Measurements from ENCODE around the gene CLTRN. TPM values are rescaled to one million over a fixed set of nuclear protein-coding genes. Genes with fewer than 3 reads are reported as not detected.

The CLTRN gene
- total RNA-seq, 4 donors from 2014 or later = 0.48 to 0.51 TPM; not detected in 2

DNA sequence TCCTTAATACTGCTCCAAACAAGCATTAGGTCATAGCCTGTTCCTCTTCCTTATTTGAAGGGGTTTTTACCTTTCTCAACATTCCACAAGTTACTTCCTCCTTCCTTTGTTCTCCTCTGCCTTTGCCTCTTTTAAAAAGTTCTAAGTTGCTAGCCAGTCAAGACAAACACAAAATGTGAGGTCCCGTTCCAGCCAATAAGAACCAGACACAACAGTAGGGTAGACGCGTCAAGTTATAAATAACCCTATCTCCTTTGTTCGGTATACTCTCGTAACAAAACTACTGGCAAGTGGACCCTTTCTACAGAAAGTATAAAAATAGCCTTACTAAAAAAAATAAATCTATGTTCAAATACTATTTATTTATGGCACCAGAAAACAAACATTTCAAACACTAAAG lies 57.5 kb downstream of the CLTRN start:
- H3K36me3 ChIP-seq = no peaks in the 10 kb centered on the region
- H3K4me3 ChIP-seq = no peak overlapping the region
- DNase-seq (ENCODE audit: low spot score in 2 of 2) = no peak
- H3K27me3 ChIP-seq = no peaks in the 10 kb centered on the region
- TF ChIP-seq POLR2A (IDR thresholded peaks at IDR 0.05) = no peak
- TF ChIP-seq EP300 (IDR thresholded peaks at IDR 0.05) = no peak
- TF ChIP-seq CTCF (IDR thresholded peaks at IDR 0.05) = no peak
- no peaks in the 10 kb centered on the region for H3K4me1 ChIP-seq
- no peak overlapping the region for H3K27ac ChIP-seq
- 73% methylated on average over 5 of the region's 5 CpGs for WGBS
- H3K9me3 ChIP-seq = no peaks in the 10 kb centered on the region

DNA sequence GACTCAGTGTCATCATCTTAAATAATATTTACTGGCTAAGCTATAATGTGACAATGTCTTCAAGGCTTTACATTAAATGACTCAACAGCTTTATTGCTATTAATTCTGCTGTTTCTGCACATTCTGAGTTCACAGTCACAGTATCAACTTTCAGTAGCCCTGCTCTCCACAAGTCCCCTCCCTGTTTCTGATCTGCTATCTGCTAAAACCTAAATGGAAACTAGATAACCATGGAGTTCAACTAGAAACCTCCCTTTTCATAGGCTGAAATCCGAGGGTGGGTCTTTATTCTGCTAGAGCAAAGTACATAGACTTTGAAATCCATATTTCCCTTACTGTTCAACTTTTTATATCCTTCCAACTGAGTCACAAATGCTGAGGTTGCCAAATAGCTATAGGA lies 58.5 kb downstream of the CLTRN start:
- Histone ChIP-seq H3K4me3 (no peak overlapping the region), H3K9me3 (no peaks in the 10 kb centered on the region), H3K27ac (no peak overlapping the region), H3K27me3 (no peaks in the 10 kb centered on the region), H3K36me3 (no peaks in the 10 kb centered on the region), H3K4me1 (no peaks in the 10 kb centered on the region)
- DNase-seq (ENCODE audit: low spot score in 2 of 2) = no peak
- TF ChIP-seq POLR2AphosphoS5 (IDR thresholded peaks at IDR 0.05) = no peak
- no peak for TF ChIP-seq POLR2A (IDR thresholded peaks at IDR 0.05)
- TF ChIP-seq CTCF (IDR thresholded peaks at IDR 0.05) = no peak
- TF ChIP-seq EP300 (IDR thresholded peaks at IDR 0.05) = no peak
- WGBS = 33% methylated on average over 1 of the region's 1 CpG

- Histone ChIP-seq H3K4me3 (no peak overlapping the region), H3K4me1 (no peaks in the 10 kb centered on the region), H3K27ac (no peak overlapping the region), H3K27me3 (no peaks in the 10 kb centered on the region), H3K9me3 (no peaks in the 10 kb centered on the region), H3K36me3 (no peaks in the 10 kb centered on the region)
- no peak for DNase-seq (ENCODE audit: low spot score in 2 of 2)
- 67% methylated on average over 1 of the region's 1 CpG for WGBS
- TF ChIP-seq CTCF (IDR thresholded peaks at IDR 0.05) = no peak
- no peak for TF ChIP-seq EP300 (IDR thresholded peaks at IDR 0.05)
- no peak for TF ChIP-seq POLR2AphosphoS5 (IDR thresholded peaks at IDR 0.05)
- no peak for TF ChIP-seq POLR2A (IDR thresholded peaks at IDR 0.05)
Measured at GRCh38 chrX:15605226-15605625, 59.4 kb downstream of the CLTRN start.

DNA sequence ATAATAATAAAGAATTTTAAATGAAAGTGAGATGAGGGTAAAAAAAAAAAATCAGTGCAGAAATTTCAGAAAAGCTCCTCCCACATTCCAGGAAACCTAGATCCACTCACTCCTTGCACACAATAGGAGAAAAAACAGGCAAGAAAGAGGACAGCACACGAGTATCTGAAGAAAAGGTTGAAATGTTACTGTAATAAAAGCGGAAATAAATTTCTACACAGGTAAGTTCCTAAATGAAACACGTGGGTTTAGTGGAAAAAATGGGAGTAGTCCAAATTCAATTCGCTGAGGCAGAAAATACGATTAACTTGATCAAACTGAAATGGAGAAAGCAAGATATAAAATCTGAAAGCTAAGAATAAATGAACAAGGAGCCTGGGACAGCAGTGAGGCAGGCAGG lies 61.8 kb downstream of the CLTRN start:
- no peak for TF ChIP-seq POLR2A (IDR thresholded peaks at IDR 0.05)
- DNase-seq (ENCODE audit: low spot score in 2 of 2) = no peak
- H3K4me1 ChIP-seq = no peaks in the 10 kb centered on the region

GRCh38 chrX:15601932-15602331 lies 62.7 kb downstream of the CLTRN start:
- Histone ChIP-seq H3K27me3 (no peaks in the 10 kb centered on the region), H3K4me1 (no peaks in the 10 kb centered on the region), H3K36me3 (no peaks in the 10 kb centered on the region), H3K4me3 (no peak overlapping the region), H3K9me3 (no peaks in the 10 kb centered on the region), H3K27ac (no peak overlapping the region)
- WGBS = 54% methylated on average over 3 of the region's 3 CpGs
- no peak for TF ChIP-seq POLR2AphosphoS5 (IDR thresholded peaks at IDR 0.05)
- TF ChIP-seq EP300 (IDR thresholded peaks at IDR 0.05) = no peak
- TF ChIP-seq POLR2A (IDR thresholded peaks at IDR 0.05) = no peak
- no peak for DNase-seq (ENCODE audit: low spot score in 2 of 2)

More for the DNA sequence above, 61.8 kb downstream of the CLTRN start:
- WGBS = 64% methylated on average over 5 of the region's 5 CpGs
- Histone ChIP-seq H3K27me3 (no peaks in the 10 kb centered on the region), H3K9me3 (no peaks in the 10 kb centered on the region), H3K4me3 (no peak overlapping the region), H3K36me3 (no peaks in the 10 kb centered on the region), H3K27ac (no peak overlapping the region)

DNA sequence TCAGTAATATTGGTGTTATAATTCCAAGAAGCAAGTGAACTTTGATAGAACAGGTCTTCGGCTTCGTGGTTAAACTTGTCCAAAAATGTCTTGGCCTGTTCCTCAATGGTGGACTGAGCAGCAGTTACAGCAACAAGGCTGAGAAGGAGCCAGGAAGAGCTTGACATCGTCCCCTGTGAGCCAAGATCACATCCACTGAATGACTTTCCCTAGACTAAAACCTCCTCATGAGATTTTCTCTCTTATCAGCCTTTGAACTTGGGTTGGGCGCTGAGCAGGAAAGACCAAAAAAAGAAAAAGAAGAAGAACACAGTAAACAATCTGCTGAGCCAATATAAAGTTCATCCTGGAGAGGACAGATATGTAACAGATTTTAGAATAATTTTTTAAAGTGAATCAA lies 63.9 kb downstream of the CLTRN start, which contains the start of gene ACE2:
Gene ACE2, minus strand, starts transcription at position 216 of the 400 bp plus-strand sequence. Its CDS starts 49 bp downstream, at position 167.
- no peak for TF ChIP-seq POLR2AphosphoS5 (IDR thresholded peaks at IDR 0.05)
- TF ChIP-seq EP300 (IDR thresholded peaks at IDR 0.05) = no peak
- no peak for TF ChIP-seq POLR2A (IDR thresholded peaks at IDR 0.05)
- TF ChIP-seq CTCF (IDR thresholded peaks at IDR 0.05) = no peak
- no peak within 1 kb of the TSS for H3K27ac ChIP-seq
- H3K36me3 ChIP-seq = no peaks in the 10 kb centered on the region
- H3K4me3 ChIP-seq = no peak within 1 kb of the TSS
- DNase-seq (ENCODE audit: low spot score in 2 of 2) = no peak
- H3K9me3 ChIP-seq = no peaks in the 10 kb centered on the region
- no peaks in the 10 kb centered on the region for H3K4me1 ChIP-seq
- H3K27me3 ChIP-seq = no peaks in the 10 kb centered on the region
- WGBS = 70% methylated on average over 4 of the region's 4 CpGs
